AG09309 (cell line): ENCODE measurements around the gene DRC7.

Experiments used
- DNase-seq: peaks from one replicate; pipeline ENCODE4 v3.0.0-alpha.2; 2010; ENCODE audit warnings: low read depth
- H3K4me3 ChIP-seq: 2 replicates; pipeline ENCODE4 v1.5.1; 2011; ENCODE audit warnings: mild to moderate bottlenecking, low read depth, low read length, moderate library complexity; ENCODE audit not compliant: control insufficient read depth
- TF ChIP-seq, protein P1 (sequence below): IDR thresholded peaks from 2 replicates; pipeline ENCODE4 v1.5.1; 2011; ENCODE audit warnings: mild to moderate bottlenecking, low read depth, low read length, inconsistent platforms; ENCODE audit not compliant: insufficient read depth, control insufficient read depth; ENCODE audit errors: missing control alignments

Gene DRC7

DNA sequence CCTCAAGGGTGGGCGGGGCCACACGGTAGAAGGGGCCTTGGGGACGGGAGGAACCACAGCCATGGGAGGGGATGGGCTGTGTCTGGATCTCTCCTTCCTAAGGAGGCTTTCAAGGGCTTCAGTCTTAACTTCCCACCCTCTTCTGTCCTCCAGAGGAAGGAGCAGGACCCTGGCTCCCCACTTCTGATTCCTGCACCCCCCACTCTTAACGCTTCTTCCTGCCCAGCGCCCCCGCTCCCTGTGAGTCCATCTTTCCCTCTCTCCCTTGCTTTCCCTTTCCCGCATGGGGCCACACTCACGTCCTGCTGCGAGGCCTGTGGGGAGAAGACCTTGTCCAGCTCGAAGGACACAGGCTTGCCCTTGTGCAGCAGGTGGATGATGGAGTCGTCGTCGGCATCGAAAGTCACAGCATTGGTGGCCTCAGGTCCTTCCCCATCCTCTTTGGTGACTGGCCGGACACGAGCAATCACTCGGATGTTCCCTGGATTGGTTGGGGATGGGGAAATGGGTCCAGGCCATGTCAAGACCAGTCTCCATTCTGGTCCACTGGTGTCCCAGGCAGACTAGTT lies 70.6 kb downstream of the DRC7 start:
- TF ChIP-seq, protein P1, sequence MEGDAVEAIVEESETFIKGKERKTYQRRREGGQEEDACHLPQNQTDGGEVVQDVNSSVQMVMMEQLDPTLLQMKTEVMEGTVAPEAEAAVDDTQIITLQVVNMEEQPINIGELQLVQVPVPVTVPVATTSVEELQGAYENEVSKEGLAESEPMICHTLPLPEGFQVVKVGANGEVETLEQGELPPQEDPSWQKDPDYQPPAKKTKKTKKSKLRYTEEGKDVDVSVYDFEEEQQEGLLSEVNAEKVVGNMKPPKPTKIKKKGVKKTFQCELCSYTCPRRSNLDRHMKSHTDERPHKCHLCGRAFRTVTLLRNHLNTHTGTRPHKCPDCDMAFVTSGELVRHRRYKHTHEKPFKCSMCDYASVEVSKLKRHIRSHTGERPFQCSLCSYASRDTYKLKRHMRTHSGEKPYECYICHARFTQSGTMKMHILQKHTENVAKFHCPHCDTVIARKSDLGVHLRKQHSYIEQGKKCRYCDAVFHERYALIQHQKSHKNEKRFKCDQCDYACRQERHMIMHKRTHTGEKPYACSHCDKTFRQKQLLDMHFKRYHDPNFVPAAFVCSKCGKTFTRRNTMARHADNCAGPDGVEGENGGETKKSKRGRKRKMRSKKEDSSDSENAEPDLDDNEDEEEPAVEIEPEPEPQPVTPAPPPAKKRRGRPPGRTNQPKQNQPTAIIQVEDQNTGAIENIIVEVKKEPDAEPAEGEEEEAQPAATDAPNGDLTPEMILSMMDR = no peak
- no peak overlapping the region for H3K4me3 ChIP-seq
- DNase-seq = no peak

DNA sequence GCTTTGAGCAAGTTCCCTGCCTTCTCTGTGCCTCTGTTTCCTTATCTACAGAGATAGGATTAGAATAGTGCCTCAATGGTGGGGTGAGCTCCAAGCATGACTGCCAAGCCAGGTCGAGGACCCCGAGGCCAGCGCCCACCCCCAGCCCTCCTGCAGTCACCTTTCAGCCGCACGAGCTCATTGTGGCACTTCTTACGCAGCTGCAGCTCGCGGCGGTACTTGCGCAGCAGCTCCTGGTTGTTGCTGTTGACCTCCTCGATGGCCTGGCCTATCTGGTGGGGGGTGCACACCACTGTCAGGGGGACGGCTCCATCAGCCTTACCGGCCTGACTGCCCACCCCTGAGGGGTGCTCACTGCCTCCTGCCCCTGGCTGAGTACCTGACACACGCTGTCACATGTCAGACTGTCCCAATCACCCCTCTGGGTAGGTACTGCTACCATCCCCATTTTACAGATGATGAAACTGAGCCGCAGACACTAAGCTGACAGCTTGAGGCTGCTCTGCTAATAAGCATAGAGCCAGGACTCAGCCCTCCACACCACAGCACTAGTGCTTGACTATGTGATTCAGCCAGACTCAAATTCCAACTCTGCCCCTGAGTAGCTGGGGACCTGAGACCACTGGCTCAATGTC lies 72.2 kb downstream of the DRC7 start:
- DNase-seq = no peak
- TF ChIP-seq, protein P1 = no peak
- no peak overlapping the region for H3K4me3 ChIP-seq

DNA sequence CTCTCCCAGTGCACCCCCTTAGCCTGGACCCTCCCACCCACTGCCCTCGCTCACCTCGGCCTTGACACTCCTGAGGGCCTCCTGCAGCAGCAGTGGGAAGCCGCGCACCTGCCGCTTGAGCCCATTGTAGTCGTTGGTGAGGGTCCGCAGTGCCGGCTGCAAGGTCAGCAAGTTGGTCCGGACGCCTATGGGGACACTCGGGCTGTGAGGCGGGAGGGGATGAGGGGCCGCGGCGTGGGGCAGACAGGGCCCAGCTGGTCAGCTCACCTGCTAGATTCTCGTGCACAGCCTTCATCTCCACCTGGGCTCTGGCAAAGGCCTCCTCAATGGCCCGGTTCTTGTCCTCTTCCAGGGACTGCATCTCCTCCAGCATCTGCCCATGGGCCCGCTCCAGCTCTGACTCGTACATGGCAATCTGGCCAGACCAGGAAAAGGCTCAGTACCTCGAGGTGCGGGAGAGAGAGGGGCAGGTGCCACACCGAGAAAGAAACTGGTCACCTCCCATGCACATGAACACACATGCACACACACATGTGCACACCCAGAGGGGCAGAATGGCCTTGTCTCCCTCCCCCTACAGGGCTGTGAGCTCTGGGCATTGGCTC lies 75.0 kb downstream of the DRC7 start:
- TF ChIP-seq, protein P1 = no peak
- H3K4me3 ChIP-seq = no peak overlapping the region
- DNase-seq = no peak

- no peak for DNase-seq
- TF ChIP-seq, protein P1 = no peak
- H3K4me3 ChIP-seq = no peak overlapping the region
Measured at GRCh38 chr16:57770361-57770760, 75.8 kb downstream of the DRC7 start.

DNA sequence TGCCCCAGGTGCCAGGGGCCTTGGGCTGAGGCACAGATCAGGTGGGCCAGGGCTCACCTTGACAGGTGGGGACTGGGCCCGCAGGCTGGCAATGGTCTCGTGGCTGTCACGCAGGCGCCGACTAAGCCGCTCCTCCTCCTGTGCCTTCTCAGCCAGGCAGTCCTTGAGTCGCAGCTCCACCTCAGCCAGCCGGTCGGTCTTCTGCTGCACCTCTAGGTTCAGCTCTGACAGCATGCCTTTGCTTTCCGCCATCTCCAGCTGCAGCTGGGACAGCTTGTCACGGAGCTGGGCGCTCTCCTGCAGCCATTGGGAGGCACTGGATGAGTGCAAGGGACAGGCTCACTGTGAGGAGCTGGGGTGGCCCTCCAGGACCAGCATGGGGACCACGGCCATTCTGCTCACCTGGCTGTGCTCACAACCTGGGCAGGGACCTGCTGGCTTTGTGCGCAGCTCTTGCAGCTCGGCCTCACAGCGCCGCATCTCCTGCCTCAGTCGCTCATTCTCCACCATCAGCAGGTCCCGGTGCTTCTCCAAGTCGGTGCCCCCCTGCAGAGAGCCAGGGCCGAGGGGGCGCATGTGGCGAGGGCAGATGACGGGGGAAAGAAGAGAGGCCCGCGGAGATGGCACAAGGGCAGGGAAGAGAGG lies 76.7 kb downstream of the DRC7 start:
- TF ChIP-seq, protein P1 = no peak
- DNase-seq = no peak
- H3K4me3 ChIP-seq = no peak overlapping the region

GRCh38 chr16:57773019-57773418 lies 78.4 kb downstream of the DRC7 start:
- TF ChIP-seq, protein P1 = no peak
- no peak overlapping the region for H3K4me3 ChIP-seq
- DNase-seq = no peak
